ENCODE data around the gene DCBLD2. TPM values are rescaled to one million over a fixed set of nuclear protein-coding genes. Genes with fewer than 3 reads are reported as not detected.

The DCBLD2 gene
- total and polyA plus RNA-seq, 9 of the 15 experiments (the other 6 are each of a cell fraction or from before 2014, with no cell fraction given) = 2.7 to 14.6 (median 7.4) TPM

DNA sequence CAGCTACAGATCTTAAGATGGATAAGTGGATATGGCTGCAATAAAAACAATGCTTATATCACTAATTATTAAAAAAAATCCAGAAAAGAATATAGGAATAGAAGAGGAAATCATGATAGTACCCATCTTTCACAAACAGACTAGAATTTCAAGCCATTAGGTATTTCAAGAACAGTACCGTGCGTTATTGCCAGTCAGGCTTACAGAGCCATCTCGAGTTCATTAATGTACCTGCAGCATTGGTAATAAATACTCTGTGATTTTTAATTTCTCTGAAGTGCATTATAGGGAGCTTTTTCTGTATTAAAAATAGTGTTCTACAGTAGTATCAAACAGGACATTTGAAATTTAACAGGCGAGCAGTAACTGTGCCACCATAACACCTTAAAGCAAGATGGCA lies 102.7 kb downstream of the DCBLD2 start:
- CTCF ChIA-PET (ENCODE audit: low intra/inter-chr PET ratio) = no interaction called here

DNA sequence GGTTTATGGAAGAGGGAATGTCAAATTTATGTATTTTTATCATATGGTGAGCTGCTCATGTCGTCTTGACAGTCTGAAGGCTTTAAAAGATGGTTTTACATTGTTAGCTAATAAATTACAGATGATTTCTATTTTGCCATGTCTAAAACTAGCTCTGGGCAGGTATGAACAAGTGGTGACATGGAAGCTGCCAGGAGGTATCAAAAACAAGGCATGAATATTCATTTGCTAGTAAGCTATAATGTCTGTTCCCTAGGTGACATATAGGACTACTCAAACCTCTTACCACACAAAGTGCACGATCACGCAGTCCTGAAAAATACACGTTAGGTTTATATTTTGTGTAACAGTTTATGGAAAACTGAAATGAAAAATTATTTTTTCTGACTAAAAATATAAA lies 103.6 kb downstream of the DCBLD2 start:
- Histone ChIP-seq H4K20me1 (replicated peaks; ENCODE audit: control insufficient read depth, insufficient read depth, low read length) (no peaks in the 10 kb centered on the region), H3K27me3 (ENCODE audit: control insufficient read depth in 2 of 2, insufficient read depth in 2 of 2, low read length in 2 of 2) (no peaks in the 10 kb centered on the region), H3K79me2 (ENCODE audit: control insufficient read depth, insufficient read depth, low read length) (no peaks in the 10 kb centered on the region), H3K4me2 (ENCODE audit: insufficient read depth, low read length) (no peak overlapping the region), H3K36me3 (ENCODE audit: control insufficient read depth, insufficient read depth, low read length) (no peaks in the 10 kb centered on the region; the same call in 2 of the 3 replicates), H3K27ac (ENCODE audit: extremely low read depth, low read depth, low read length) (no peak overlapping the region), H3K9me1 (ENCODE audit: control insufficient read depth, insufficient read depth, low read length) (no peaks in the 10 kb centered on the region), H2AFZ (ENCODE audit: low read depth, low read length) (no peak overlapping the region), H3K9me3 (replicated peaks; ENCODE audit: control insufficient read depth, insufficient read depth, low read depth, low read length) (no peaks in the 10 kb centered on the region), H3K4me3 (no peak overlapping the region), H3K9ac (ENCODE audit: insufficient read depth in 1 of 2, low read depth in 2 of 2, low read length in 2 of 2) (no peak overlapping the region), H3K4me1 (replicated peaks in 1 of 2; ENCODE audit: control insufficient read depth in 2 of 2, insufficient read depth in 2 of 2, low read length in 2 of 2) (no peaks in the 10 kb centered on the region)
- no TSS peak for BruUV-seq (replicated peaks)
- DNase-seq (ENCODE audit: extremely low read depth in 1 of 4, low spot score in 3 of 4) = no peak
- in situ Hi-C loops (cut with MboI) (no loop called here), intact Hi-C loops (cut with micrococcal nuclease) (no loop called here)
- no peak for ATAC-seq
- whole genome bisulfite sequencing (ENCODE audit: insufficient coverage, low coverage, missing lambda C conversion rate) = 71% methylated on average over 4 of the region's 4 CpGs
- CTCF ChIA-PET (ENCODE audit: low intra/inter-chr PET ratio) = no interaction called here
- POLR2A ChIA-PET = no interaction called here
- FAIRE-seq = no peak
- TF ChIP-seq NUFIP1 (IDR thresholded peaks at IDR 0.05; ENCODE audit: partially characterized antibody) (no peak), CSDE1 (IDR thresholded peaks at IDR 0.05) (no peak), POLR3G (IDR thresholded peaks at IDR 0.05; ENCODE audit: extremely low read depth, insufficient read length, insufficient replicate concordance) (no peak), RFX7 (CRISPR knock-in tag; IDR thresholded peaks at IDR 0.05) (no peak), TCF7 (IDR thresholded peaks at IDR 0.05; ENCODE audit: borderline replicate concordance) (no peak), TRIM28 (IDR thresholded peaks at IDR 0.05) (no peak)
- TF ChIP-seq, protein P1, sequence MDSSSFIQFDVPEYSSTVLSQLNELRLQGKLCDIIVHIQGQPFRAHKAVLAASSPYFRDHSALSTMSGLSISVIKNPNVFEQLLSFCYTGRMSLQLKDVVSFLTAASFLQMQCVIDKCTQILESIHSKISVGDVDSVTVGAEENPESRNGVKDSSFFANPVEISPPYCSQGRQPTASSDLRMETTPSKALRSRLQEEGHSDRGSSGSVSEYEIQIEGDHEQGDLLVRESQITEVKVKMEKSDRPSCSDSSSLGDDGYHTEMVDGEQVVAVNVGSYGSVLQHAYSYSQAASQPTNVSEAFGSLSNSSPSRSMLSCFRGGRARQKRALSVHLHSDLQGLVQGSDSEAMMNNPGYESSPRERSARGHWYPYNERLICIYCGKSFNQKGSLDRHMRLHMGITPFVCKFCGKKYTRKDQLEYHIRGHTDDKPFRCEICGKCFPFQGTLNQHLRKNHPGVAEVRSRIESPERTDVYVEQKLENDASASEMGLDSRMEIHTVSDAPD (CRISPR knock-in tag; IDR thresholded peaks at IDR 0.05) = no peak
- TF ChIP-seq, protein P2, sequence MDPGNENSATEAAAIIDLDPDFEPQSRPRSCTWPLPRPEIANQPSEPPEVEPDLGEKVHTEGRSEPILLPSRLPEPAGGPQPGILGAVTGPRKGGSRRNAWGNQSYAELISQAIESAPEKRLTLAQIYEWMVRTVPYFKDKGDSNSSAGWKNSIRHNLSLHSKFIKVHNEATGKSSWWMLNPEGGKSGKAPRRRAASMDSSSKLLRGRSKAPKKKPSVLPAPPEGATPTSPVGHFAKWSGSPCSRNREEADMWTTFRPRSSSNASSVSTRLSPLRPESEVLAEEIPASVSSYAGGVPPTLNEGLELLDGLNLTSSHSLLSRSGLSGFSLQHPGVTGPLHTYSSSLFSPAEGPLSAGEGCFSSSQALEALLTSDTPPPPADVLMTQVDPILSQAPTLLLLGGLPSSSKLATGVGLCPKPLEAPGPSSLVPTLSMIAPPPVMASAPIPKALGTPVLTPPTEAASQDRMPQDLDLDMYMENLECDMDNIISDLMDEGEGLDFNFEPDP (CRISPR knock-in tag; IDR thresholded peaks at IDR 0.05) = no peak
- TF ChIP-seq, protein P3, sequence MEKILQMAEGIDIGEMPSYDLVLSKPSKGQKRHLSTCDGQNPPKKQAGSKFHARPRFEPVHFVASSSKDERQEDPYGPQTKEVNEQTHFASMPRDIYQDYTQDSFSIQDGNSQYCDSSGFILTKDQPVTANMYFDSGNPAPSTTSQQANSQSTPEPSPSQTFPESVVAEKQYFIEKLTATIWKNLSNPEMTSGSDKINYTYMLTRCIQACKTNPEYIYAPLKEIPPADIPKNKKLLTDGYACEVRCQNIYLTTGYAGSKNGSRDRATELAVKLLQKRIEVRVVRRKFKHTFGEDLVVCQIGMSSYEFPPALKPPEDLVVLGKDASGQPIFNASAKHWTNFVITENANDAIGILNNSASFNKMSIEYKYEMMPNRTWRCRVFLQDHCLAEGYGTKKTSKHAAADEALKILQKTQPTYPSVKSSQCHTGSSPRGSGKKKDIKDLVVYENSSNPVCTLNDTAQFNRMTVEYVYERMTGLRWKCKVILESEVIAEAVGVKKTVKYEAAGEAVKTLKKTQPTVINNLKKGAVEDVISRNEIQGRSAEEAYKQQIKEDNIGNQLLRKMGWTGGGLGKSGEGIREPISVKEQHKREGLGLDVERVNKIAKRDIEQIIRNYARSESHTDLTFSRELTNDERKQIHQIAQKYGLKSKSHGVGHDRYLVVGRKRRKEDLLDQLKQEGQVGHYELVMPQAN (IDR thresholded peaks at IDR 0.05; ENCODE audit: borderline replicate concordance) = no peak

More for the DNA sequence above, 102.7 kb downstream of the DCBLD2 start:
- no peaks in the 10 kb centered on the region for H3K79me2 ChIP-seq (ENCODE audit: control insufficient read depth, insufficient read depth, low read length)
- in situ Hi-C loops (cut with MboI) (no loop called here), intact Hi-C loops (cut with micrococcal nuclease) (no loop called here)
- TF ChIP-seq ZZZ3 (IDR thresholded peaks at IDR 0.05) = no peak
- no peak for TF ChIP-seq NELFE (IDR thresholded peaks at IDR 0.05; ENCODE audit: insufficient read depth, insufficient read length)
- no peak for TF ChIP-seq HDAC8 (tag; IDR thresholded peaks at IDR 0.05)
- no peak for TF ChIP-seq GATA2 (CRISPR knock-in tag; IDR thresholded peaks at IDR 0.05)
- TF ChIP-seq ZNF444 (CRISPR knock-in tag; IDR thresholded peaks at IDR 0.05) = no peak
- TF ChIP-seq KDM1A (IDR thresholded peaks at IDR 0.05) = no peak
- TF ChIP-seq CAMTA2 (CRISPR knock-in tag; conservative IDR thresholded peaks at IDR 0.05) = no peak
- TF ChIP-seq MEIS2 (IDR thresholded peaks at IDR 0.05; ENCODE audit: partially characterized antibody) = no peak
- no peak for TF ChIP-seq ZNF79 (CRISPR knock-in tag; IDR thresholded peaks at IDR 0.05; ENCODE audit: low read depth)
- TF ChIP-seq NBN (IDR thresholded peaks at IDR 0.05; ENCODE audit: low read depth) = no peak
- TF ChIP-seq HMGN3 (IDR thresholded peaks at IDR 0.05; ENCODE audit: borderline replicate concordance, extremely low read depth, insufficient read length, low read depth, low read length) = no peak
- no peak for TF ChIP-seq HNRNPK (IDR thresholded peaks at IDR 0.05; ENCODE audit: low read depth, low read length, poor library complexity, severe bottlenecking)
- no peaks in the 10 kb centered on the region for H3K9me3 ChIP-seq (replicated peaks; ENCODE audit: control insufficient read depth, insufficient read depth, low read depth, low read length)
- FAIRE-seq (no peak), DNase-seq (ENCODE audit: extremely low read depth in 1 of 4, low spot score in 3 of 4) (no peak), ATAC-seq (no peak)
- no peak overlapping the region for H3K9ac ChIP-seq (ENCODE audit: insufficient read depth in 1 of 2, low read depth in 2 of 2, low read length in 2 of 2)
- no peak overlapping the region for H3K27ac ChIP-seq (ENCODE audit: extremely low read depth, low read depth, low read length)
- H3K4me2 ChIP-seq (ENCODE audit: insufficient read depth, low read length) = no peak overlapping the region
- H3K27me3 ChIP-seq (ENCODE audit: control insufficient read depth in 2 of 2, insufficient read depth in 2 of 2, low read length in 2 of 2) = no peaks in the 10 kb centered on the region
- H3K4me1 ChIP-seq (replicated peaks in 1 of 2; ENCODE audit: control insufficient read depth in 2 of 2, insufficient read depth in 2 of 2, low read length in 2 of 2) = no peaks in the 10 kb centered on the region
- H3K9me1 ChIP-seq (ENCODE audit: control insufficient read depth, insufficient read depth, low read length) = no peaks in the 10 kb centered on the region
- H3K36me3 ChIP-seq (ENCODE audit: control insufficient read depth, insufficient read depth, low read length) = no peaks in the 10 kb centered on the region; the same call in 2 of the 3 replicates
- 71% methylated on average over 4 of the region's 4 CpGs for WGBS (ENCODE audit: insufficient coverage, low coverage, missing lambda C conversion rate)
- POLR2A ChIA-PET = interaction anchor here (0.7 kb wide), 1 partner anchor 53 kb away, joined by 3 read pairs; no protein-coding TSS in a partner anchor
- no peak overlapping the region for H2AFZ ChIP-seq (ENCODE audit: low read depth, low read length)
- H3K4me3 ChIP-seq = no peak overlapping the region
- BruUV-seq (replicated peaks) = no TSS peak
- no peaks in the 10 kb centered on the region for H4K20me1 ChIP-seq (replicated peaks; ENCODE audit: control insufficient read depth, insufficient read depth, low read length)
